Activated T-cell treated with anti-CD3 and anti-CD28 coated beads, Interleukin-2, amount 50 U/mL, for 4 hours (primary cell): ENCODE data around the gene NAA80. TPM values are rescaled to one million over a fixed set of nuclear protein-coding genes. Genes with fewer than 3 reads are reported as not detected.

ENCODE experiments used
- ATAC-seq, 2 donors: fragments of 200-7000 bp; cut with Tn5 transposase; one replicate each; pipeline ENCODE4 v1.10.0; 2021
- DNase-seq: peaks from one replicate; pipeline ENCODE4 v3.0.0-alpha.2; 2020
- H3K27me3 Mint-ChIP-seq: one replicate; pipeline ENCODE4 v1.8.0; 2021; ENCODE audit warnings: low read depth, mixed read lengths
- H3K36me3 Mint-ChIP-seq: one replicate; pipeline ENCODE4 v1.8.0; 2022; ENCODE audit warnings: mixed read lengths; ENCODE audit not compliant: insufficient read depth
- H3K4me1 Mint-ChIP-seq: one replicate; pipeline ENCODE4 v1.8.0; 2021; ENCODE audit warnings: low read depth, mixed read lengths
- H3K4me3 Mint-ChIP-seq: one replicate; pipeline ENCODE4 v1.8.0; 2021; ENCODE audit warnings: mild to moderate bottlenecking, moderate library complexity, mixed read lengths
- H3K9me3 Mint-ChIP-seq: one replicate; pipeline ENCODE4 v1.8.0; 2021; ENCODE audit warnings: mixed read lengths
- total RNA-seq, 3 donors: library from RNA; stranded (reverse); gene quantifications; one replicate each; pipeline ENCODE4 v1.2.1, GENCODE V29; 2021

NAA80 gene
- total RNA-seq, 3 donors from 2014 or later, result 17.5 to 21.7 (median 21.1) TPM

- Mint-ChIP-seq H3K4me1 (peaks cover 42% of the 10 kb centered on the region), H3K36me3 (peaks cover 3% of the 10 kb centered on the region), H3K4me3 (no peak overlapping the region), H3K27me3 (no peaks in the 10 kb centered on the region), H3K9me3 (no peaks in the 10 kb centered on the region)
- ATAC-seq (no peak), DNase-seq (no peak)
These were observed 24.5 kb upstream of the NAA80 start for GRCh38 chr3:50323614-50324199.

GRCh38 chr3:50323092-50323600 is 23.9 kb upstream of the NAA80 start:
- Mint-ChIP-seq H3K4me3 (no peak overlapping the region), H3K9me3 (no peaks in the 10 kb centered on the region), H3K27me3 (no peaks in the 10 kb centered on the region), H3K4me1 (peaks cover 40% of the 10 kb centered on the region), H3K36me3 (peaks cover 3% of the 10 kb centered on the region)
- DNase-seq (no peak), ATAC-seq (no peak)

- peaks cover 38% of the 10 kb centered on the region for H3K4me1 Mint-ChIP-seq
- ATAC-seq (no peak), DNase-seq (no peak)
- no peaks in the 10 kb centered on the region for H3K27me3 Mint-ChIP-seq
- H3K4me3 Mint-ChIP-seq, result peak within 1 kb of the TSS; percentile 82
- no peaks in the 10 kb centered on the region for H3K9me3 Mint-ChIP-seq
- H3K36me3 Mint-ChIP-seq, result peaks cover 3% of the 10 kb centered on the region
These were observed 23.3 kb upstream of the NAA80 start, which contains the start of gene HYAL2 for GRCh38 chr3:50322386-50323091. TSS of gene HYAL2 (minus strand) at chr3:50322745. CDS start at chr3:50320489, 2,256 bp downstream.

GRCh38 chr3:50322115-50322385 is 22.8 kb upstream of the NAA80 start:
- Mint-ChIP-seq H3K4me3 (no peak overlapping the region), H3K36me3 (peaks cover 3% of the 10 kb centered on the region), H3K9me3 (no peaks in the 10 kb centered on the region), H3K27me3 (no peaks in the 10 kb centered on the region), H3K4me1 (peaks cover 38% of the 10 kb centered on the region)
- ATAC-seq, result no peak
- DNase-seq, result no peak

DNA sequence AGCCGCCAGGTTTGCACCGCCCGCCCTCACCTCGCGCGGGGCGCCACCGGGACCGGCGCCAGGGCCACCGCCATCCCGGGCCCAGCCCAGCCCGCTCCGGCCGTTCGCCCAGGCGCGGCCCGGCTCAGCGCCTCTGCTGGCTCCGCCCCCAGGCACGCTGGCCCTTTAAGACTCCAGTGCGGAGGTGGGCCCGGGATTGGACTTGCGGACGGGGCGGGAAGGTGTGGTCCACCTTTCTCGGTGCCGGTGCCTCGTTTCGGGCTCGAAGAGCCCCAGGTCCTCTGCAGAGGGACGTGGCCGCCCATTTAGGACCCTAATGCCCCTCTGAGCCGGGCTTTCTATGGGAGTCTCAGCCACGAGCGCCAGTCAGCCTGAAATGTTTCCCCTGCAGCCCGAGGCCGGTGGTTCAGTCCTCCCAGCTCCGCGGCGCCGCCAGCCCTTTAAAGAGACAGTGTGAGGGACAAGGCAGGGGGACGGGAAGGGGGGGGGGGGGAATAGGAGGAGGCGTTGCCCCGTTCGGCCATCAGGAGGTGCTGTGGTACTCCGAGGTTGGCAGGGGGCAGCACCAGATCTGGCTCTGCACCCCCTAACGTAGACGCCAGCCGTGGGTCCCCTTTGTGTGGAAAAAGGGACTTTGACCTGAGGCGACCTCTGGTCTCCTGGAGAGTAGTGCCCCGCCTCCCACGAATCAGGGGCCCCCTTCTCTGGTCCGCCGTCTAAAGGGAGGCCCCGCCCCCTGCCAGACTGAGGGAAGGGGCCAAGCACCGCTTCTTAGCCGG is 22.3 kb upstream of the NAA80 start:
- ATAC-seq, result peak; percentile 85 to 86
- H3K4me3 Mint-ChIP-seq, result peak overlapping the region; percentile 82

GRCh38 chr3:50320853-50321335 is 21.7 kb upstream of the NAA80 start:
- Mint-ChIP-seq H3K36me3 (peaks cover 3% of the 10 kb centered on the region), H3K27me3 (no peaks in the 10 kb centered on the region), H3K4me3 (peak overlapping the region; percentile 89), H3K4me1 (peaks cover 41% of the 10 kb centered on the region), H3K9me3 (no peaks in the 10 kb centered on the region)
- ATAC-seq (peak; percentile 60 to 67), DNase-seq (peak; percentile 55)

More for the DNA sequence above, 22.3 kb upstream of the NAA80 start:
- H3K27me3 Mint-ChIP-seq, result no peaks in the 10 kb centered on the region
- H3K9me3 Mint-ChIP-seq, result no peaks in the 10 kb centered on the region
- peaks cover 39% of the 10 kb centered on the region for H3K4me1 Mint-ChIP-seq
- H3K36me3 Mint-ChIP-seq, result peaks cover 3% of the 10 kb centered on the region
- peak; percentile 70 for DNase-seq

DNA sequence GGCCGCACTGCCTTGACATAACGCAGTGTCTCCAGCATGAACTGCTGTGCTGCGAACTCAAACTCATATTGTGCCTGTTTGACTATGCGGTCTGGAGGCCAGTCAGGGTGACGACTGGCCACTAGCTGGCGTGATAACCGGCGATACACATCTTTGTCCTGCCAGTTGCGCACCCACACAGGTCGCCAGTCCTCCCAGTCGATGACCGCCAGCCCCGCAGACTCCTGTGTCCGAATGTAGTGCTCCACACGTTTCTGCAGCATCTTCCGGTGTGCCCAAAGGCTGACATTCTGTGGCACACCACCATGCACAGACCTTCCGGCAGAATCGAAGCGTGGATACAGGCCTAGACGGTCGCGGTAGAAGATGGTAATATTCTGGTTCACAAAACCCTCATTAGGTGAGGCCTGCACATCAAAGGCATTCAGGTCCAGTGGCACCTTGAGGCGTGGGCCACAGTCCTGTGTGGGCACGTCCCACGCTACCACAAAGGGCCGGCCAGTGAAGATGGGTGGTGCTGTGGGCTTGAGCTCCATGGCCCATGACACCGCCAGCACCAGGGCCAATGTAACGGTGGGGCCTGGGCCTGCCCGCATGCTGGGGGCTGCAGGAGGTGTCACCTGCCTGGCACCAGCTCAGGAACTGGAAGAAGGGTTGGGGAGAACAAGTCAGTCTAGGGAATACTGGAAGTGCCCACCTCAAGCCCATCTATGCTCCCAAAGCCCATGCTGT is 20.9 kb upstream of the NAA80 start:
- Mint-ChIP-seq H3K9me3 (no peaks in the 10 kb centered on the region), H3K4me3 (peak overlapping the region; percentile 89), H3K4me1 (peaks cover 43% of the 10 kb centered on the region), H3K27me3 (no peaks in the 10 kb centered on the region), H3K36me3 (no peaks in the 10 kb centered on the region)
- ATAC-seq, result no peak
- no peak for DNase-seq

DNA sequence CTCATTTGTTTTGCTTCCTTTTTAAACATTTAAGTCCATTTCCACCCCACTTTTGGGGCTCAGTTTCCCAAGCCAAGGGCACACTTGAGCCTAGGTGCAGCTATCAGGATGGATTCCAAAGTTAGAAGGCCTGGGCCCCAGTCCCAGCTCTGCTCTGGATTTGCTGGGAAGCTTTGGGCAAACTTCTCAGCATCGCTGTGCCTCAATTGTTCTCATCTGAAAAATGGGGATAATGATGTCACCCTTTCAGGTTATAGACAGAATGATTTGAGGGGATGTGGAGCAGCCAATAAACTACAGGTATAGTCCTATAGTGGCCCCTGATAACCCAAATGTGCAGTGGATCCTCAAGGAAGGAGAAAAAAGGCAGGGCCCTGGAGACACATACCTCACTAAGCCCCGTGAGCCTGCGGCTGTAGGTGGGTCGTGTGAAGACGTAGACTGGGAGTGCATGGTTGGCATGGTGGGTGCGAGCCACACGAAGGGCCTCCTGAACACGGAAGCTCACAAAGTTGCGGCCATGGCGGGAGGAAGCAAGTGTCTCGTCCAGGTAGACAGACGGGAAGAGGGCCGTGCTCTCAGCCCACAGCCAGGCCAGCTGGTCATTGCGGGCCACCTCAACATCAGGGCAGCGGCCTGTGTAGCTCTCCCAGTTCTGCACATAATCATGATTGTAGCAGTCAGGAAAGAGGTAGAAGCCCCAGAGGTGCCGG is 20.1 kb upstream of the NAA80 start:
- H3K36me3 Mint-ChIP-seq, result no peaks in the 10 kb centered on the region
- H3K27me3 Mint-ChIP-seq, result no peaks in the 10 kb centered on the region
- DNase-seq, result no peak
- ATAC-seq, result no peak
- H3K4me3 Mint-ChIP-seq, result peak overlapping the region; percentile 89
- peaks cover 37% of the 10 kb centered on the region for H3K4me1 Mint-ChIP-seq
- no peaks in the 10 kb centered on the region for H3K9me3 Mint-ChIP-seq

DNA sequence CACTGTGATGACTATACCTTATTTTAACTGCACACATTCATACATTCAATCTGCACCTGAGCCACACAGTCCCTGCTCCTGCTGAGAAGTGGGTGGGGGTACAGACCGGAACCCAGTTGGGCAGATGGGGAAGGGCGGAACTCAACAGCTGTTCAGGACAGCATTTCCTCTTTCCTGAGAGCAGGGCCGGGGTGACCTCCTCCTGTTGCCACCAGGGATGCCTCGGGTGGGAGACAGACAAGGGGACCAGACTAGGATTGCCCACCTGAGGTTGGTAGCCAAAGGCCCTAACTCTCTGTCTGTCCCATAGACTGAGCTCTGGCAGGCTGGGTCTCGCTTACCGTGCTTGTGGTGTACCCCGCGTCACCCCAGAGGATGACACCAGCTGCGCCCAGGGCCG is 19.4 kb upstream of the NAA80 start:
- Mint-ChIP-seq H3K4me1 (peaks cover 37% of the 10 kb centered on the region), H3K27me3 (no peaks in the 10 kb centered on the region), H3K9me3 (no peaks in the 10 kb centered on the region), H3K4me3 (no peak overlapping the region), H3K36me3 (peaks cover 1% of the 10 kb centered on the region)
- DNase-seq, result no peak
- no peak for ATAC-seq

DNA sequence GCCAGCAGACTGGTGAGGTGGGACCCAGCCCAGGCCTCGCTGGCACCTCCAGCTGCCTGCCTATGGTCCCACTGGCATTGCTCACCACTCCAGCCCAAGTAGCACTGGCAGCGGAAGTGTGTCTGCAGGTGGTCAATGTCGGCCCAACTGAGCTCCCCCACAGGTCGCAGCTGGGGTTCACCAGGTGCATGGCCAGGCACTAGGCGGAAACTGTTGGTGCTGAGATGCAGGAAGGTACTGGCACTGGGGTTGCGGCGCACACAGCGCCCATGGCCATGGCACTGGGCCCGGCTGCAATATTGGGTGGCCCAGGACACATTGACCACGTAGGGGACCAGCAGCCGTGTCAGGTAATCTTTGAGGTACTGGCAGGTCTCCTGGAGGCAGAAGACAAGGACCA is 19.0 kb upstream of the NAA80 start:
- Mint-ChIP-seq H3K4me3 (no peak overlapping the region), H3K36me3 (peaks cover 1% of the 10 kb centered on the region), H3K27me3 (no peaks in the 10 kb centered on the region), H3K4me1 (peaks cover 37% of the 10 kb centered on the region), H3K9me3 (no peaks in the 10 kb centered on the region)
- ATAC-seq, result no peak
- no peak for DNase-seq

DNA sequence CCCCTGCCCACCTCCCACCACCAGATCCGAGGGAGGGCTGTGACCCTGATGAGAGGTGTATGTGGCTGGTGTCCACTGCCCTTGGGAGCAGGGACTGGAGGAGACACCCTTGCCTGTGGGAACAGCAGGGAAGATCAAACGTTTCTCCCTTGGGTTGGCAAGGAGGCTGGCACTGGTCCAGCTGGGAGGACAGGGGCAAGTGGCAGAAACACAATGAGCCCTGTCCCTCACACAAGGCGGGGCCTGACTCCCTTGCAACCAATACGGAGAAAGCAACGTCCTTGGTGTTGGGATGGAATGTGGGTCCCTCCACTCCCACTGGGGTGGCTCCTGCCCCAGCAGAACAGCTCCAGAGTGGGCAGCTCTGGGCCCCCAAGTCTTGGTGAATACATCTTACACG is 18.1 kb upstream of the NAA80 start:
- no peaks in the 10 kb centered on the region for H3K9me3 Mint-ChIP-seq
- ATAC-seq (no peak), DNase-seq (no peak)
- no peak overlapping the region for H3K4me3 Mint-ChIP-seq
- H3K4me1 Mint-ChIP-seq, result peaks cover 37% of the 10 kb centered on the region
- peaks cover 1% of the 10 kb centered on the region for H3K36me3 Mint-ChIP-seq
- H3K27me3 Mint-ChIP-seq, result no peaks in the 10 kb centered on the region

- H3K27me3 Mint-ChIP-seq, result no peaks in the 10 kb centered on the region
- DNase-seq (peak; percentile 70), ATAC-seq (peak; percentile 13 to 27)
- peak overlapping the region; percentile 28 for H3K4me3 Mint-ChIP-seq
- H3K36me3 Mint-ChIP-seq, result peaks cover 1% of the 10 kb centered on the region
- H3K9me3 Mint-ChIP-seq, result no peaks in the 10 kb centered on the region
- peaks cover 37% of the 10 kb centered on the region for H3K4me1 Mint-ChIP-seq
These were observed 17.5 kb upstream of the NAA80 start for GRCh38 chr3:50316657-50317242.

DNA sequence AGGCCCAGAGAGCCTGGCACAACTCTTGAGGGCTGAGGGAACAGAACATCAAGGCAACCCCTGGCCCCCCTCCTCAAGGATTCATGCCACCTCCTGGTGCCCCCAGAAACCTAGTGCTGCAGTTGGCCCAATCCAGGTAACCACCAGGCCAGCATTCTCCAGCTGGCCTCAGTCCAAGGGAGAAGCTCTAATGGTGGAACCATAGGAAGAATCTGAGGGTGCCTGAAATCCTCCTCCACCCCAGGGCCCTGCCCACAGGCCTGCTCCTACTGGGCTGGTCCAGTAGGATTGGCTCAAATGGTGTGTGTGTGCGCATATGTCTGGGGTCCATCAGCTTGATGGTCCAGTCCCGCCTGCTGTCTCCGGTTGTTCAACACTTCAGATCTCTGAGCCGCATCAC is 15.6 kb upstream of the NAA80 start:
- no peaks in the 10 kb centered on the region for H3K9me3 Mint-ChIP-seq
- H3K4me1 Mint-ChIP-seq, result peaks cover 28% of the 10 kb centered on the region
- peaks cover 1% of the 10 kb centered on the region for H3K36me3 Mint-ChIP-seq
- no peaks in the 10 kb centered on the region for H3K27me3 Mint-ChIP-seq
- no peak for ATAC-seq
- H3K4me3 Mint-ChIP-seq, result no peak overlapping the region
- DNase-seq, result no peak
